ENCODE data around the gene PRKCQ.
"Not testable (repeated sequence)": the region's sequence is repeated elsewhere in the genome, so short reads cannot be mapped to it uniquely, and the experiment has no call there.

The PRKCQ gene

GRCh38 chr10:6384031-6384430 lies 196.0 kb downstream of the PRKCQ start:
- DNase-seq (ENCODE audit: low read depth): no peak

- DNase-seq (ENCODE audit: low read depth): peak; percentile 73
Measured at GRCh38 chr10:6383096-6383812, 196.8 kb downstream of the PRKCQ start.

GRCh38 chr10:6382081-6382480 lies 198.0 kb downstream of the PRKCQ start:
- DNase-seq (ENCODE audit: low read depth): peak; percentile 72

GRCh38 chr10:6380478-6380877 lies 199.6 kb downstream of the PRKCQ start:
- not testable (repeated sequence) for DNase-seq (ENCODE audit: low read depth)

- no peak for DNase-seq (ENCODE audit: low read depth)
Measured at GRCh38 chr10:6379015-6379776, 200.9 kb downstream of the PRKCQ start.
